Osteoblast (primary cell): ENCODE data around the gene SUZ12. TPM values are rescaled to one million over a fixed set of nuclear protein-coding genes. Genes with fewer than 3 reads are reported as not detected.
"Not testable (repeated sequence)": the region's sequence is repeated elsewhere in the genome, so short reads cannot be mapped to it uniquely, and the experiment has no call there.

ENCODE experiments used
- DNase-seq: peaks from one replicate; pipeline ENCODE4 v3.0.0; 2011; ENCODE audit warnings: low spot score, mixed read lengths; ENCODE audit not compliant: insufficient read length; ENCODE audit errors: missing footprints
- H2AFZ ChIP-seq: 2 replicates; pipeline ENCODE4 v1.6.0; 2011; ENCODE audit warnings: mild to moderate bottlenecking, low read length
- H3K27ac ChIP-seq: 2 replicates; pipeline ENCODE4 v1.5.1; 2011; ENCODE audit warnings: mild to moderate bottlenecking, low read depth, low read length, moderate library complexity
- H3K27me3 ChIP-seq: 2 replicates; pipeline ENCODE4 v1.6.0; 2012; ENCODE audit warnings: mild to moderate bottlenecking, control low read depth, inconsistent platforms, low read length, moderate library complexity; ENCODE audit not compliant: insufficient read depth
- H3K36me3 ChIP-seq: 2 replicates; pipeline ENCODE4 v1.5.1; 2011; ENCODE audit warnings: mild to moderate bottlenecking, low read length, control low read depth, moderate library complexity; ENCODE audit not compliant: insufficient read depth
- H3K4me1 ChIP-seq: 2 replicates; pipeline ENCODE4 v1.5.1; 2011; ENCODE audit warnings: mild to moderate bottlenecking, low read length, control low read depth, moderate library complexity; ENCODE audit not compliant: insufficient read depth
- H3K4me2 ChIP-seq: 2 replicates; pipeline ENCODE4 v1.6.0; 2011; ENCODE audit warnings: mild to moderate bottlenecking, low read length; ENCODE audit not compliant: insufficient read depth
- H3K4me3 ChIP-seq: fragments of 200-600 bp; sonication (generic); 3 replicates; pipeline ENCODE4 v1.5.1; 2012; ENCODE audit warnings: mild to moderate bottlenecking, low read length, inconsistent platforms; ENCODE audit not compliant: insufficient read depth
- H3K79me2 ChIP-seq: 2 replicates; pipeline ENCODE4 v1.6.0; 2012; ENCODE audit warnings: mild to moderate bottlenecking, low read length, control low read depth, inconsistent platforms; ENCODE audit not compliant: insufficient read depth
- H3K9me3 ChIP-seq: 2 replicates; pipeline ENCODE4 v1.5.1; 2011; ENCODE audit warnings: low read depth, low read length, control low read depth
- H4K20me1 ChIP-seq: 2 replicates; pipeline ENCODE4 v1.6.0; 2012; ENCODE audit warnings: mild to moderate bottlenecking, low read length, control low read depth; ENCODE audit not compliant: insufficient read depth
- CTCF ChIP-seq: IDR thresholded peaks from 2 replicates; pipeline ENCODE4 v1.5.1; 2011; ENCODE audit warnings: mild to moderate bottlenecking, low read depth, low read length, moderate library complexity; ENCODE audit errors: extremely low read depth
- total RNA-seq: library from RNA; depleted of rRNA; stranded (reverse); fragments of >200 nt; gene quantifications from 2 replicates; pipeline ENCODE4 v1.2.3, GENCODE V29; 2012

The SUZ12 gene
- total RNA-seq: 22.1 TPM in 2 replicates

- H4K20me1 ChIP-seq, H3K27me3 ChIP-seq, H3K36me3 ChIP-seq, H3K9me3 ChIP-seq: not testable (repeated sequence)
- H3K4me3 ChIP-seq: peak within 1 kb of the TSS; percentile 80
- peak; percentile 84 for DNase-seq
- peak within 1 kb of the TSS; percentile 93 for H3K4me2 ChIP-seq
- H2AFZ ChIP-seq: peak within 1 kb of the TSS; percentile 97
- peaks cover 12% of the 10 kb centered on the region for H3K4me1 ChIP-seq
- peaks cover 38% of the 10 kb centered on the region for H3K79me2 ChIP-seq
- H3K27ac ChIP-seq: peak within 1 kb of the TSS; percentile 45
Observed at GRCh38 chr17:31936615-31937609, at the start of gene SUZ12. Gene SUZ12, plus strand, starts transcription at chr17:31937007. Its CDS starts 240 bp downstream, at chr17:31937247.

GRCh38 chr17:31888124-31888523 is 48.7 kb upstream of the SUZ12 start:
- Histone ChIP-seq H3K36me3 (peaks cover 90% of the 10 kb centered on the region), H3K9me3 (no peaks in the 10 kb centered on the region), H3K27ac (no peak overlapping the region), H4K20me1 (no peaks in the 10 kb centered on the region), H3K79me2 (no peaks in the 10 kb centered on the region), H3K4me3 (no peak overlapping the region), H2AFZ (no peak overlapping the region), H3K27me3 (no peaks in the 10 kb centered on the region), H3K4me1 (no peaks in the 10 kb centered on the region), H3K4me2 (no peak overlapping the region)
- TF ChIP-seq CTCF: no peak
- DNase-seq: no peak

GRCh38 chr17:31900877-31901276 is 35.9 kb upstream of the SUZ12 start:
- no peaks in the 10 kb centered on the region for H3K4me1 ChIP-seq
- H3K27me3 ChIP-seq: no peaks in the 10 kb centered on the region
- peaks cover 35% of the 10 kb centered on the region for H3K36me3 ChIP-seq
- DNase-seq: peak; percentile 32
- H3K27ac ChIP-seq: peak overlapping the region; percentile 77
- peaks cover 7% of the 10 kb centered on the region for H4K20me1 ChIP-seq
- H3K9me3 ChIP-seq: no peaks in the 10 kb centered on the region
- TF ChIP-seq CTCF: no peak
- H3K4me3 ChIP-seq: peak overlapping the region; percentile 92
- peak overlapping the region; percentile 98 for H2AFZ ChIP-seq
- H3K79me2 ChIP-seq: peaks cover 45% of the 10 kb centered on the region
- H3K4me2 ChIP-seq: peak overlapping the region; percentile 89

GRCh38 chr17:31902693-31903092 is 34.1 kb upstream of the SUZ12 start:
- Histone ChIP-seq H3K27me3 (no peaks in the 10 kb centered on the region), H2AFZ (peak overlapping the region; percentile 80), H3K9me3 (no peaks in the 10 kb centered on the region), H3K27ac (no peak overlapping the region), H3K79me2 (peaks cover 38% of the 10 kb centered on the region), H3K36me3 (peaks cover 21% of the 10 kb centered on the region), H3K4me1 (peaks cover 5% of the 10 kb centered on the region), H3K4me2 (no peak overlapping the region), H3K4me3 (no peak overlapping the region), H4K20me1 (peaks cover 4% of the 10 kb centered on the region)
- no peak for TF ChIP-seq CTCF
- DNase-seq: no peak
